Ishikawa (cell line): ENCODE results near the gene IFNGR2.

Experiments used
- CEBPB ChIP-seq: IDR thresholded peaks from 2 replicates; pipeline ENCODE4 v1.6.1; 2012
- CREB1 ChIP-seq: IDR thresholded peaks from 2 replicates; pipeline ENCODE4 v1.6.1; 2012; ENCODE audit warnings: low read depth
- EGR1 ChIP-seq: IDR thresholded peaks from 2 replicates; pipeline ENCODE4 v1.6.1; 2012
- EP300 ChIP-seq: IDR thresholded peaks from 2 replicates; pipeline ENCODE4 v1.6.1; 2012; ENCODE audit warnings: borderline replicate concordance
- FOXM1 ChIP-seq: IDR thresholded peaks from 2 replicates; pipeline ENCODE4 v1.6.1; 2012; ENCODE audit warnings: low read depth, borderline replicate concordance
- MAX ChIP-seq: IDR thresholded peaks from 2 replicates; pipeline ENCODE4 v1.6.1; 2012
- NFIC ChIP-seq: IDR thresholded peaks from 2 replicates; pipeline ENCODE4 v1.6.1; 2012
- RAD21 ChIP-seq: IDR thresholded peaks from 2 replicates; pipeline ENCODE4 v1.6.1; 2012; ENCODE audit warnings: low read depth
- REST ChIP-seq: IDR thresholded peaks from 2 replicates; pipeline ENCODE4 v1.6.1; 2012; ENCODE audit warnings: low read depth, mild to moderate bottlenecking
- TAF1 ChIP-seq: IDR thresholded peaks from 2 replicates; pipeline ENCODE4 v1.6.1; 2012; ENCODE audit warnings: low read depth, mild to moderate bottlenecking
- TCF12 ChIP-seq: IDR thresholded peaks from 2 replicates; pipeline ENCODE4 v1.6.1; 2012; ENCODE audit warnings: low read depth
- TEAD4 ChIP-seq: IDR thresholded peaks from 2 replicates; pipeline ENCODE4 v1.6.1; 2012
- YY1 ChIP-seq: IDR thresholded peaks from 2 replicates; pipeline ENCODE4 v1.6.1; 2012; ENCODE audit warnings: low read depth
- ZBTB7A ChIP-seq: IDR thresholded peaks from 2 replicates; pipeline ENCODE4 v1.6.1; 2012; ENCODE audit warnings: low read depth
- TF ChIP-seq, protein P1 (sequence below): IDR thresholded peaks from 2 replicates; pipeline ENCODE4 v1.6.1; 2012

IFNGR2 gene

GRCh38 chr21:33388188-33388587, 15.0 kb upstream of the IFNGR2 start:
- no peak for TF ChIP-seq RAD21
- TF ChIP-seq NFIC: no peak

GRCh38 chr21:33390479-33390878, 12.7 kb upstream of the IFNGR2 start:
- TF ChIP-seq EGR1 (no peak), YY1 (no peak), EP300 (no peak), NFIC (no peak), TCF12 (no peak), CEBPB (no peak), RAD21 (no peak), CREB1 (no peak), TAF1 (no peak), ZBTB7A (no peak), FOXM1 (no peak), TEAD4 (no peak), REST (no peak), MAX (no peak)
- TF ChIP-seq, protein P1, sequence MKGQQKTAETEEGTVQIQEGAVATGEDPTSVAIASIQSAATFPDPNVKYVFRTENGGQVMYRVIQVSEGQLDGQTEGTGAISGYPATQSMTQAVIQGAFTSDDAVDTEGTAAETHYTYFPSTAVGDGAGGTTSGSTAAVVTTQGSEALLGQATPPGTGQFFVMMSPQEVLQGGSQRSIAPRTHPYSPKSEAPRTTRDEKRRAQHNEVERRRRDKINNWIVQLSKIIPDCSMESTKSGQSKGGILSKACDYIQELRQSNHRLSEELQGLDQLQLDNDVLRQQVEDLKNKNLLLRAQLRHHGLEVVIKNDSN: no peak

DNA sequence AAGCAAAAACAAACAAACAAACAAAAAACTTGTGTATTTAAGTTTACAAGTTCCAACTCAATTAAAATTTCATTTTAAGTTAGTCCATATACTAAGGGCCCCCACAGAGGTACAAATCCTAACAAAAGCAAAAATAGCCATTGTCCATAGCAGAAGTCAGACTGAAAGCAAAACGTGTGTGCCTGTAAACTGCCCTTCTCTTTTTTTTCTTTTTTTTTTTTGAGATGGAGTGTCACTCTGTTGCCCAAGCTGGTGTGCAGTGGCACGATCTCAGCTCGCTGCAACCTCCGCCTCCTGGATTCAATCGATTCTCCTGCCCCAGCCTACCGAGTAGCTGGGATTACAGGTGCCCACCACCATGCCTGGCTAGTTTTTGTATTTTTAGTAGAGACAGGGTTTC, 11.6 kb upstream of the IFNGR2 start:
- TF ChIP-seq REST: no peak

- TF ChIP-seq ZBTB7A: no peak
- TF ChIP-seq TAF1: no peak
- TF ChIP-seq, protein P1: no peak
- TF ChIP-seq TCF12: no peak
- no peak for TF ChIP-seq CEBPB
- no peak for TF ChIP-seq FOXM1
- no peak for TF ChIP-seq CREB1
- TF ChIP-seq TEAD4: no peak
- no peak for TF ChIP-seq REST
- no peak for TF ChIP-seq EP300
- TF ChIP-seq EGR1: no peak
- TF ChIP-seq MAX: no peak
- no peak for TF ChIP-seq YY1
Observed at GRCh38 chr21:33392284-33392985, 10.8 kb upstream of the IFNGR2 start.

GRCh38 chr21:33393348-33393747, 9.9 kb upstream of the IFNGR2 start:
- TF ChIP-seq YY1: no peak
- no peak for TF ChIP-seq ZBTB7A
- no peak for TF ChIP-seq TAF1
- no peak for TF ChIP-seq CREB1
- TF ChIP-seq EP300: no peak
- no peak for TF ChIP-seq FOXM1
- no peak for TF ChIP-seq TCF12
- TF ChIP-seq CEBPB: no peak
- TF ChIP-seq RAD21: no peak
- TF ChIP-seq TEAD4: no peak
- no peak for TF ChIP-seq MAX
